HepG2 (cell line): Measurements from ENCODE around the gene CAPZB.

Experiments
- BHLHE40 ChIP-seq: IDR thresholded peaks from 2 replicates; pipeline ENCODE4 v1.6.1; 2011; ENCODE audit warnings: low read length, improper control_type of control experiment
- HES4 ChIP-seq: sonication (generic); formaldehyde crosslinking; IDR thresholded peaks from 2 replicates; pipeline ENCODE4 v1.9.0; 2021; ENCODE audit warnings: mild to moderate bottlenecking, missing genetic modification reagents, borderline replicate concordance
- POLR2A ChIP-seq, 2 experiments: IDR thresholded peaks; 2 replicates each; pipeline ENCODE4 v1.6.1; 2011; ENCODE audit warnings: low read depth in 2 of 2, low read length in 2 of 2, mild to moderate bottlenecking in 1 of 2, moderate library complexity in 1 of 2; ENCODE audit not compliant: insufficient read depth in 1 of 2
- ZIK1 ChIP-seq: sonication (generic); formaldehyde crosslinking; IDR thresholded peaks from 2 replicates; pipeline ENCODE4 v1.5.0; 2020; ENCODE audit warnings: mild to moderate bottlenecking, low read depth, missing genetic modification reagents, borderline replicate concordance
- ZNF224 ChIP-seq: sonication (generic); formaldehyde crosslinking; IDR thresholded peaks from 2 replicates; pipeline ENCODE4 v1.5.0; 2020; ENCODE audit warnings: mild to moderate bottlenecking, missing genetic modification reagents
- TF ChIP-seq, protein P1 (sequence below): sonication (generic); formaldehyde crosslinking; IDR thresholded peaks from 2 replicates; pipeline ENCODE4 v1.5.0; 2020; ENCODE audit warnings: mild to moderate bottlenecking, missing genetic modification reagents, moderate library complexity
- TF ChIP-seq, protein P2 (sequence below): sonication (generic); formaldehyde crosslinking; IDR thresholded peaks from 2 replicates; pipeline ENCODE4 v1.4.0; 2020; ENCODE audit warnings: mild to moderate bottlenecking, missing genetic modification reagents, borderline replicate concordance

DNA sequence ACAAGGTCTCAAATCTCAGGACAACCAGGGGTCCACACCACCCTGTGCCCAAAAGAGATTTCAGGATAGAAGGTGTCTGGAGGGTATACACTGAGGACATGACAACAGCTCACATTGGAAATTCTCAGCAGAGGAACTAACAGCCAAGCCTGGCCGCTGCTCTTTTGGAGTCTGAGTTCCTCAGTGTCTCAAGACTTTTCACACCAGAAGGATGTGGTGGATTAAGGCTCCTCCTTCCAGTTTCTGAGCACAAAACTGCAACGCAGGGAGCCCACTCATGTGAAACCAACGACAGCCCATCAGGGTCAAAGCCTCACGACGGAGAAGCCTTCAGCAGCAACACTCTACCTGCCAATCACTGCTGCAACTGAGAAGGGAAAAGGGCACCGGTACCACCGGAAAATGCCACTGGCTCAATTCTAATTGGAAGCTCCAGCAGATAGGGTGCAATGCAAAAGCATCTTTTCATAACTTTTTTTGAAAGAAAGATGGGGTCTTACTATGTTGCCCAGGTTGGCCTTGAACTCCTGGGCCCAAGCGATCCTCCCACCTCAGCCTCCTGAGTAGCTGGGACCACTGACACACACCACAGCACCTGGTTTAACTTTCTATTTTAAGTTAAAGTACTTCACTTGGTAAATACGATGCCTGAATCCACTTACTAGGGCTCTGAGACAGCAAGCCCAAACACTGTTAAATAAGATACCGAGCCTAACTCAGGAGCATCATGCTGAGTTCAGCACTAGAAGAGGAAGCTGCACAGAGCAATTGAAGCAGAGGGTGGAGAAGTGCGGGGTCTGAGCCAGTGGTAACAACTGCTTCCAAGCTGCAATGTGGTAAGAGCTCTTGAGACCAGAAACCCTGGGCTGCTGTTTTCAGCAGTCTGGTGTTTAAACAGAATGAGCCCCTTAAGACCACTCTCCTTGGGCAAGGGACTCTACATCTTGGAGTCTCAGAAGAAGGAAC, 7.8 kb downstream of the CAPZB start:
- TF ChIP-seq POLR2A (IDR thresholded peaks at IDR 0.05; ENCODE audit: insufficient read depth in 1 of 2, low read depth in 2 of 2, low read length in 2 of 2) (no peak), ZNF224 (CRISPR knock-in tag) (no peak), BHLHE40 (no peak), HES4 (CRISPR knock-in tag) (no peak), ZIK1 (CRISPR knock-in tag) (no peak)
- TF ChIP-seq, protein P1, sequence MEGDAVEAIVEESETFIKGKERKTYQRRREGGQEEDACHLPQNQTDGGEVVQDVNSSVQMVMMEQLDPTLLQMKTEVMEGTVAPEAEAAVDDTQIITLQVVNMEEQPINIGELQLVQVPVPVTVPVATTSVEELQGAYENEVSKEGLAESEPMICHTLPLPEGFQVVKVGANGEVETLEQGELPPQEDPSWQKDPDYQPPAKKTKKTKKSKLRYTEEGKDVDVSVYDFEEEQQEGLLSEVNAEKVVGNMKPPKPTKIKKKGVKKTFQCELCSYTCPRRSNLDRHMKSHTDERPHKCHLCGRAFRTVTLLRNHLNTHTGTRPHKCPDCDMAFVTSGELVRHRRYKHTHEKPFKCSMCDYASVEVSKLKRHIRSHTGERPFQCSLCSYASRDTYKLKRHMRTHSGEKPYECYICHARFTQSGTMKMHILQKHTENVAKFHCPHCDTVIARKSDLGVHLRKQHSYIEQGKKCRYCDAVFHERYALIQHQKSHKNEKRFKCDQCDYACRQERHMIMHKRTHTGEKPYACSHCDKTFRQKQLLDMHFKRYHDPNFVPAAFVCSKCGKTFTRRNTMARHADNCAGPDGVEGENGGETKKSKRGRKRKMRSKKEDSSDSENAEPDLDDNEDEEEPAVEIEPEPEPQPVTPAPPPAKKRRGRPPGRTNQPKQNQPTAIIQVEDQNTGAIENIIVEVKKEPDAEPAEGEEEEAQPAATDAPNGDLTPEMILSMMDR (CRISPR knock-in tag), result no peak
- TF ChIP-seq, protein P2, sequence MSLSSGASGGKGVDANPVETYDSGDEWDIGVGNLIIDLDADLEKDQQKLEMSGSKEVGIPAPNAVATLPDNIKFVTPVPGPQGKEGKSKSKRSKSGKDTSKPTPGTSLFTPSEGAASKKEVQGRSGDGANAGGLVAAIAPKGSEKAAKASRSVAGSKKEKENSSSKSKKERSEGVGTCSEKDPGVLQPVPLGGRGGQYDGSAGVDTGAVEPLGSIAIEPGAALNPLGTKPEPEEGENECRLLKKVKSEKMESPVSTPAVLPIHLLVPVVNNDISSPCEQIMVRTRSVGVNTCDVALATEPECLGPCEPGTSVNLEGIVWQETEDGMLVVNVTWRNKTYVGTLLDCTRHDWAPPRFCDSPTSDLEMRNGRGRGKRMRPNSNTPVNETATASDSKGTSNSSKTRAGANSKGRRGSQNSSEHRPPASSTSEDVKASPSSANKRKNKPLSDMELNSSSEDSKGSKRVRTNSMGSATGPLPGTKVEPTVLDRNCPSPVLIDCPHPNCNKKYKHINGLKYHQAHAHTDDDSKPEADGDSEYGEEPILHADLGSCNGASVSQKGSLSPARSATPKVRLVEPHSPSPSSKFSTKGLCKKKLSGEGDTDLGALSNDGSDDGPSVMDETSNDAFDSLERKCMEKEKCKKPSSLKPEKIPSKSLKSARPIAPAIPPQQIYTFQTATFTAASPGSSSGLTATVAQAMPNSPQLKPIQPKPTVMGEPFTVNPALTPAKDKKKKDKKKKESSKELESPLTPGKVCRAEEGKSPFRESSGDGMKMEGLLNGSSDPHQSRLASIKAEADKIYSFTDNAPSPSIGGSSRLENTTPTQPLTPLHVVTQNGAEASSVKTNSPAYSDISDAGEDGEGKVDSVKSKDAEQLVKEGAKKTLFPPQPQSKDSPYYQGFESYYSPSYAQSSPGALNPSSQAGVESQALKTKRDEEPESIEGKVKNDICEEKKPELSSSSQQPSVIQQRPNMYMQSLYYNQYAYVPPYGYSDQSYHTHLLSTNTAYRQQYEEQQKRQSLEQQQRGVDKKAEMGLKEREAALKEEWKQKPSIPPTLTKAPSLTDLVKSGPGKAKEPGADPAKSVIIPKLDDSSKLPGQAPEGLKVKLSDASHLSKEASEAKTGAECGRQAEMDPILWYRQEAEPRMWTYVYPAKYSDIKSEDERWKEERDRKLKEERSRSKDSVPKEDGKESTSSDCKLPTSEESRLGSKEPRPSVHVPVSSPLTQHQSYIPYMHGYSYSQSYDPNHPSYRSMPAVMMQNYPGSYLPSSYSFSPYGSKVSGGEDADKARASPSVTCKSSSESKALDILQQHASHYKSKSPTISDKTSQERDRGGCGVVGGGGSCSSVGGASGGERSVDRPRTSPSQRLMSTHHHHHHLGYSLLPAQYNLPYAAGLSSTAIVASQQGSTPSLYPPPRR (CRISPR knock-in tag), result no peak
